Vagina (tissue), 2 donors: ENCODE measurements around the gene TIMP2.

Experiments used
- CTCF ChIP-seq, 3 experiments: fragments of 450-650 bp in 2 of 3; fragments of 200-600 bp in 1 of 3; sonication (generic) in 1 of 3; IDR thresholded peaks; one replicate each; pipeline ENCODE4 v1.5.1; 2017 to 2019; ENCODE audit warnings: antibody characterized with exemption in 3 of 3, mild to moderate bottlenecking in 2 of 3, moderate library complexity in 2 of 3
- POLR2A ChIP-seq, 2 donors: fragments of 450-650 bp; IDR thresholded peaks; one replicate each; pipeline ENCODE4 v1.6.1; 2017; ENCODE audit warnings: antibody characterized with exemption in 2 of 2, mild to moderate bottlenecking in 2 of 2, moderate library complexity in 2 of 2
- POLR2AphosphoS5 ChIP-seq, 2 donors: sonication (generic); formaldehyde crosslinking; IDR thresholded peaks; one replicate each; pipeline ENCODE4 v1.9.0; 2017; ENCODE audit warnings: antibody characterized with exemption in 2 of 2, mild to moderate bottlenecking in 2 of 2, low read depth in 1 of 2; ENCODE audit not compliant: insufficient read depth in 1 of 2

GRCh38 chr17:78806451-78806850 lies 118.7 kb downstream of the TIMP2 start:
- no peak for TF ChIP-seq CTCF (IDR thresholded peaks at IDR 0.05)
- no peak for TF ChIP-seq POLR2AphosphoS5 (IDR thresholded peaks at IDR 0.05; ENCODE audit: insufficient read depth in 1 of 2, low read depth in 1 of 2)
- TF ChIP-seq POLR2A (IDR thresholded peaks at IDR 0.05), result no peak
